Activated CD8-positive, alpha-beta T cell treated with anti-CD3 and anti-CD28 coated beads for 36 hours (primary cell): Measurements from ENCODE around the gene CD4. TPM values are rescaled to one million over a fixed set of nuclear protein-coding genes. Genes with fewer than 3 reads are reported as not detected.
A peak's percentile ranks its signal among the peaks of the same experiment; 100 is the strongest.

Experiments used
- ATAC-seq: fragments of 200-7000 bp; cut with Tn5 transposase; one replicate; pipeline ENCODE4 v1.10.0; 2021; ENCODE audit warnings: mild to moderate bottlenecking, moderate library complexity
- CTCF ChIA-PET: fragments of 350-600 bp; sonication (Branson Sonifier 250); formaldehyde crosslinking; loops from one replicate; lab custom pipeline; 2021; ENCODE audit warnings: antibody characterized with exemption; lab: Charles Lee
- POLR2A ChIA-PET: fragments of 350-600 bp; sonication (Branson Sonifier 250); formaldehyde crosslinking; loops from one replicate; lab custom pipeline; 2021; ENCODE audit warnings: antibody characterized with exemption; lab: Charles Lee
- DNase-seq: peaks from one replicate; pipeline ENCODE4 v3.0.0-alpha.2; 2020
- H3K27ac Mint-ChIP-seq: one replicate; pipeline ENCODE4 v1.8.0; 2021; ENCODE audit warnings: mild to moderate bottlenecking, mixed read lengths
- H3K27me3 Mint-ChIP-seq: one replicate; pipeline ENCODE4 v1.8.0; 2021; ENCODE audit warnings: mixed read lengths
- H3K36me3 Mint-ChIP-seq: one replicate; pipeline ENCODE4 v1.8.0; 2021; ENCODE audit warnings: low read depth, mixed read lengths
- H3K4me1 Mint-ChIP-seq: one replicate; pipeline ENCODE4 v1.8.0; 2021; ENCODE audit warnings: low read depth, mixed read lengths
- H3K4me3 Mint-ChIP-seq: one replicate; pipeline ENCODE4 v1.8.0; 2021; ENCODE audit warnings: mild to moderate bottlenecking, moderate library complexity, mixed read lengths
- H3K9me3 Mint-ChIP-seq: one replicate; pipeline ENCODE4 v1.8.0; 2021; ENCODE audit warnings: mixed read lengths
- CTCF ChIP-seq: fragments of 200-600 bp; IDR thresholded peaks from one replicate; pipeline ENCODE4 v1.8.0; 2022; ENCODE audit warnings: antibody characterized with exemption, mild to moderate bottlenecking
- intact Hi-C: fragments of 100-400 bp; cut with micrococcal nuclease; formaldehyde crosslinking; loops from one replicate; pipeline ENCODE4 v1.10.0; 2022
- total RNA-seq, 2 experiments: library from RNA; stranded (reverse); gene quantifications; one replicate each; pipeline ENCODE4 v1.2.3, GENCODE V29; 2021

The CD4 gene
- total RNA-seq, 2 experiments from 2014 or later: 11.1 to 14.1 TPM

GRCh38 chr12:6775185-6776174 is 13.8 kb upstream of the CD4 start:
- CTCF ChIA-PET: interaction anchor here (1.0 to 10.0 kb wide), 6 partner anchors 7 to 22 kb away, joined by 3 to 117 read pairs (median 42); partner anchors contain the start of genes MLF2 and PTMS
- ATAC-seq (no peak), DNase-seq (no peak)
- POLR2A ChIA-PET: interaction anchor here (0.5 to 3.8 kb wide), 11 partner anchors 10 to 241 kb away, joined by 3 to 31 read pairs (median 4); partner anchors contain the start of genes C12orf57, COPS7A, MLF2 and PTMS
- peak overlapping the region; percentile 95 for H3K27ac Mint-ChIP-seq
- H3K27me3 Mint-ChIP-seq: no peaks in the 10 kb centered on the region
- TF ChIP-seq CTCF: no peak
- no peaks in the 10 kb centered on the region for H3K9me3 Mint-ChIP-seq
- intact Hi-C loops: no loop called here
- H3K36me3 Mint-ChIP-seq: peaks cover 69% of the 10 kb centered on the region
- H3K4me3 Mint-ChIP-seq: peak overlapping the region; percentile 89
- peaks cover 76% of the 10 kb centered on the region for H3K4me1 Mint-ChIP-seq

GRCh38 chr12:6777386-6777785 is 11.9 kb upstream of the CD4 start:
- intact Hi-C loops: no loop called here
- Mint-ChIP-seq H3K36me3 (peaks cover 59% of the 10 kb centered on the region), H3K9me3 (no peaks in the 10 kb centered on the region), H3K4me1 (peaks cover 72% of the 10 kb centered on the region), H3K27ac (peak overlapping the region; percentile 36), H3K27me3 (no peaks in the 10 kb centered on the region), H3K4me3 (peak overlapping the region; percentile 89)
- TF ChIP-seq CTCF: no peak
- CTCF ChIA-PET: interaction anchor here (0.6 to 10.0 kb wide), 7 partner anchors 9 to 92 kb away, joined by 3 to 117 read pairs (median 5); partner anchors contain the start of genes GPR162, MLF2 and PTMS
- DNase-seq (no peak), ATAC-seq (no peak)
- POLR2A ChIA-PET: interaction anchor here (1.2 to 3.1 kb wide), 3 partner anchors 10 to 33 kb away, joined by 3 to 21 read pairs (median 16); partner anchors contain the start of genes MLF2 and PTMS

- Mint-ChIP-seq H3K27ac (peak overlapping the region; percentile 89), H3K9me3 (no peaks in the 10 kb centered on the region), H3K4me1 (peaks cover 79% of the 10 kb centered on the region), H3K27me3 (no peaks in the 10 kb centered on the region), H3K36me3 (peaks cover 54% of the 10 kb centered on the region), H3K4me3 (peak overlapping the region; percentile 89)
- CTCF ChIA-PET: interaction anchor here (0.6 to 10.0 kb wide), 18 partner anchors 9 to 183 kb away, joined by 3 to 117 read pairs (median 4); partner anchors contain the start of genes COPS7A, GPR162, MLF2 and PTMS
- intact Hi-C loops: no loop called here
- TF ChIP-seq CTCF: no peak
- ATAC-seq (no peak), DNase-seq (no peak)
- POLR2A ChIA-PET: interaction anchor here (1.0 to 3.1 kb wide), 4 partner anchors 9 to 25 kb away, joined by 3 to 21 read pairs (median 10); partner anchors contain the start of genes MLF2 and PTMS
Measured at GRCh38 chr12:6778217-6778573, 11.1 kb upstream of the CD4 start.

DNA sequence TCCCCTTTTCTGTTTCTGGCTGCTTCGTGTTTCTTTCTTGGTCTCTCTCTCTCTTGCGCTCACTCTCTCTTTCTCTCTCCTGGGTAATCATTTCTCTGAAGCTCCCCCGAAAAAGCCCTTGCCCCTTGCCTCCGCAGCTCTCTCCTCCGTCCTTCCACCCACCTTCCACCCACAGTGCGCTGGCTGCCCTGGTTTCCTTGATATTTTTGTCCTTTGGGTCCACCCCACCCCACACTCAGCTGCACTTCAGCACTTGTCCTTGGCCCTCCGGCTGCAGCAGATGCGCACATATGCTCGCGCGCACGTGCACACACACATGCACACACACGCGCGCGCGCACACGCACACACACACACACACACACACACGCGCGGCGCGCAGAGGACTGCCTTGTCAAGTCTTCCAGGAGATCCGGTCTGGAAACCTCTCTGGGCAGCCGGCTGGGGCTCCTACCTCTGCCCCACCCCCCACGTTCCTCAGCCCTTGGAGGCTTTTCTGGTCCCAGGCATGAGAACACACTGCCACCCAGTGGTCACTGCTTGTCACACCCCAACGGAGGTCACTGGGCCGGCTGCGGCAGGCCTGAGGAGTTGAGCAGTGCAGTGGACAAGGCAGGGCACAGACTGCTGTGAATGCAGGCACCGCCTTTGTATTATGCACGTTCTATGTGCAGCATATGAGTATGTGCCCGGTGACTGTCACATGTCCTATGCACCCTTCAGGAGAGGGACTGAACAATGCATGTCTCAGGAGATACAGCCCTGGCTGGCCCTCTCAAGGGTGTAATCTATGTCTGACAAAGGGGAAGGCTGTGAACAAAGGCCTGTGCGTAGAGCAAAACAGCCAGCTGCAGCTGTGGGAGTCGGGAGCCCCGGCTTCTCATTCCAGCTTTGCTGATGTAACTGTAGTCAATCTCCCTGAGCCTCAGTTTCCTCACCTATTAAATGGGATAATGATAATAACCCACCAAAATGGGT is 10.5 kb upstream of the CD4 start:
- peak; percentile 89 for TF ChIP-seq CTCF
- peak overlapping the region; percentile 89 for H3K4me3 Mint-ChIP-seq
- H3K27ac Mint-ChIP-seq: peak overlapping the region; percentile 89
- ATAC-seq: peak; percentile 54
- H3K36me3 Mint-ChIP-seq: peaks cover 50% of the 10 kb centered on the region
- CTCF ChIA-PET: interaction anchor here (0.6 to 10.0 kb wide), 19 partner anchors 8 to 184 kb away, joined by 3 to 117 read pairs (median 4); partner anchors contain the start of genes COPS7A, GPR162, MLF2 and PTMS
- H3K27me3 Mint-ChIP-seq: no peaks in the 10 kb centered on the region
- peaks cover 83% of the 10 kb centered on the region for H3K4me1 Mint-ChIP-seq
- no peaks in the 10 kb centered on the region for H3K9me3 Mint-ChIP-seq
- intact Hi-C loops: no loop called here
- POLR2A ChIA-PET: interaction anchor here (1.0 to 3.1 kb wide), 6 partner anchors 8 to 26 kb away, joined by 3 to 21 read pairs (median 9); partner anchors contain the start of genes MLF2 and PTMS
- DNase-seq: peak; percentile 96
